PC-3 (cell line): Measurements from ENCODE around the gene CD81. TPM values are rescaled to one million over a fixed set of nuclear protein-coding genes. Genes with fewer than 3 reads are reported as not detected.
A peak's percentile ranks its signal among the peaks of the same experiment; 100 is the strongest.

Source experiments
- ATAC-seq: fragments of 200-7000 bp; cut with Tn5 transposase; 2 replicates; pipeline ENCODE4 v1.9.1; 2020; ENCODE audit warnings: mild to moderate bottlenecking, moderate library complexity
- BruUV-seq: library from RNA; stranded (reverse); fragments of 400-500 nt; replicated peaks from 2 replicates; lab custom pipeline; 2021; lab: Mats Ljungman, UMichigan
- CTCF ChIA-PET: fragments of 300-600 bp; sonication (Branson Sonifier 250); formaldehyde crosslinking; loops from one replicate; lab custom pipeline; 2022; ENCODE audit warnings: antibody characterized with exemption; lab: Charles Lee
- POLR2A ChIA-PET: fragments of 300-600 bp; sonication (Branson Sonifier 250); formaldehyde crosslinking; loops from one replicate; lab custom pipeline; 2022; ENCODE audit warnings: antibody characterized with exemption; ENCODE audit not compliant: unreplicated experiment; lab: Charles Lee
- DNase-seq: peaks from one replicate; pipeline ENCODE4 v3.0.0-alpha.2; 2015
- H2AFZ ChIP-seq: fragments of 300-600 bp; sonication (generic); 2 replicates; pipeline ENCODE4 v1.6.0; 2016; ENCODE audit warnings: antibody characterized with exemption, low read length
- H3F3A ChIP-seq: fragments of 300-600 bp; sonication (generic); one replicate; pipeline ENCODE4 v1.6.0; 2017; ENCODE audit warnings: antibody characterized with exemption, low read length, control low read depth, mild to moderate bottlenecking; ENCODE audit not compliant: unreplicated experiment
- H3K27ac ChIP-seq: fragments of 300-600 bp; sonication (generic); 2 replicates; pipeline ENCODE4 v1.5.1; 2016; ENCODE audit warnings: mild to moderate bottlenecking, low read length
- H3K27me3 ChIP-seq: fragments of 300-600 bp; sonication (generic); 2 replicates; pipeline ENCODE4 v1.6.1; 2016; ENCODE audit warnings: low read length, mixed read lengths
- H3K36me3 ChIP-seq: fragments of 300-600 bp; sonication (generic); 2 replicates; pipeline ENCODE4 v1.6.1; 2016; ENCODE audit warnings: low read depth, mixed run types, low read length, mixed read lengths
- H3K4me1 ChIP-seq: fragments of 300-600 bp; sonication (generic); 2 replicates; pipeline ENCODE4 v1.5.1; 2016; ENCODE audit warnings: low read length; ENCODE audit not compliant: insufficient read depth
- H3K4me2 ChIP-seq: fragments of 300-600 bp; sonication (generic); 2 replicates; pipeline ENCODE4 v1.6.0; 2016; ENCODE audit warnings: low read length
- H3K4me3 ChIP-seq: fragments of 300-600 bp; sonication (generic); 2 replicates; pipeline ENCODE4 v1.5.1; 2016; ENCODE audit warnings: mild to moderate bottlenecking, low read length, mixed read lengths
- H3K79me2 ChIP-seq: fragments of 300-600 bp; sonication (generic); 2 replicates; pipeline ENCODE4 v1.6.1; 2017; ENCODE audit warnings: low read length, mixed read lengths
- H3K9ac ChIP-seq: fragments of 300-600 bp; sonication (generic); 2 replicates; pipeline ENCODE4 v1.6.0; 2016; ENCODE audit warnings: mild to moderate bottlenecking, low read length
- H3K9me2 ChIP-seq: fragments of 300-600 bp; sonication (generic); replicated peaks from 2 replicates; pipeline ENCODE4 v1.6.1; 2016; ENCODE audit warnings: mixed run types, low read length, mixed read lengths
- H3K9me3 ChIP-seq: fragments of 300-600 bp; sonication (generic); 2 replicates; pipeline ENCODE4 v1.6.1; 2016; ENCODE audit warnings: low read length, mixed read lengths
- H4K20me1 ChIP-seq: fragments of 300-600 bp; sonication (generic); 2 replicates; pipeline ENCODE4 v1.6.1; 2016; ENCODE audit warnings: low read length, mixed read lengths
- CTCF ChIP-seq: fragments of 300-600 bp; sonication (generic); conservative IDR thresholded peaks from 2 replicates; pipeline ENCODE4 v1.5.1; 2017; ENCODE audit warnings: antibody characterized with exemption, low read depth, mild to moderate bottlenecking, low read length
- EZH2 ChIP-seq: fragments of 300-600 bp; sonication (generic); IDR thresholded peaks from one replicate; pipeline ENCODE4 v1.6.1; 2017; ENCODE audit warnings: antibody characterized with exemption, mild to moderate bottlenecking, low read length; ENCODE audit not compliant: unreplicated experiment
- EZH2phosphoT487 ChIP-seq: fragments of 300-600 bp; sonication (generic); IDR thresholded peaks from 2 replicates; pipeline ENCODE4 v1.6.1; 2018; ENCODE audit warnings: mild to moderate bottlenecking, antibody characterized with exemption, low read length, borderline replicate concordance
- intact Hi-C: fragments of 100-400 bp; cut with micrococcal nuclease; formaldehyde crosslinking; loops from 2 replicates; pipeline ENCODE4 v1.9.0; 2023
- total RNA-seq: library from RNA; depleted of rRNA; stranded (reverse); fragments of >200 nt; gene quantifications from 2 replicates; pipeline ENCODE4 v1.2.3, GENCODE V29; 2014

CD81 gene
- total RNA-seq, 1 experiment from 2014 or later, result 134 TPM

DNA sequence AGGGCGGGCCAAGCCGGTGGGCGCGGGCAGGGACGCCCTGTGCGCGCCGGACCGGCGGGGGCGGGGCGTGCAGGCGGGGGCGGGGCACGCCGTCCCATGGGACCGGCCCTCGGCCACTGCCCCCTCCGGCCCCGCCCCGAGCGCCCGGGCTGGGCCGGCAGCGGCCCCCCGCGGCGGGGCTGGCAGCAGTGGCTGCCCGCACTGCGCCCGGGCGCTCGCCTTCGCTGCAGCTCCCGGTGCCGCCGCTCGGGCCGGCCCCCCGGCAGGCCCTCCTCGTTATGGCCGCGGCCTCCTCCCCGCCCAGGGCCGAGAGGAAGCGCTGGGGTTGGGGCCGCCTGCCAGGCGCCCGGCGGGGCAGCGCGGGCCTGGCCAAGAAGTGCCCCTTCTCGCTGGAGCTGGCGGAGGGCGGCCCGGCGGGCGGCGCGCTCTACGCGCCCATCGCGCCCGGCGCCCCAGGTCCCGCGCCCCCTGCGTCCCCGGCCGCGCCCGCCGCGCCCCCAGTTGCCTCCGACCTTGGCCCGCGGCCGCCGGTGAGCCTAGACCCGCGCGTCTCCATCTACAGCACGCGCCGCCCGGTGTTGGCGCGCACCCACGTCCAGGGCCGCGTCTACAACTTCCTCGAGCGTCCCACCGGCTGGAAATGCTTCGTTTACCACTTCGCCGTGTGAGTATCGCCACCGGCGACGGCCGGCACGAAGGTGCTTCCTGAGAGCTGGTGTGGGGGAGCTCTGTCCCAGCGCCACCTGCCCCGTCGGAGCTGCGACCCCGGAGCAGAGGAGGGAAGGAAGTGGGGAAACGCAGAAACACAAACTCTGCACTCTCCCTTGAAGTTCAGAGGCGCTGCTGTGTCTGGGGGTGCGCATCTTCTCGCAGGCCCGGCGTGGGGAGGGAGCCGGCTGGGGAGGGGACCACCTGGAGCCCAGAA, 68.0 kb downstream of the CD81 start, which contains the start of gene KCNQ1:
TSS of gene KCNQ1 (plus strand) at position 188 of the 925 bp plus-strand sequence. CDS start at position 279, 91 bp downstream.
- intact Hi-C loops, result no loop called here
- no peaks in the 10 kb centered on the region for H3K9me2 ChIP-seq
- H3K4me3 ChIP-seq, result peak within 1 kb of the TSS; percentile 50; the same call in 1 of the 2 replicates
- TF ChIP-seq EZH2phosphoT487 (no peak), CTCF (no peak), EZH2 (no peak)
- CTCF ChIA-PET, result no interaction called here
- H3K36me3 ChIP-seq, result no peaks in the 10 kb centered on the region
- no peaks in the 10 kb centered on the region for H3K79me2 ChIP-seq
- no peaks in the 10 kb centered on the region for H3K4me1 ChIP-seq
- H3K9ac ChIP-seq, result no peak within 1 kb of the TSS
- H2AFZ ChIP-seq, result no peak within 1 kb of the TSS
- DNase-seq, result peak; percentile 52
- BruUV-seq, result no TSS peak
- H3K27me3 ChIP-seq, result peaks cover 7% of the 10 kb centered on the region; the same call in 1 of the 2 replicates
- no peaks in the 10 kb centered on the region for H4K20me1 ChIP-seq
- no peaks in the 10 kb centered on the region for H3F3A ChIP-seq
- H3K27ac ChIP-seq, result no peak within 1 kb of the TSS
- POLR2A ChIA-PET, result no interaction called here
- no peaks in the 10 kb centered on the region for H3K9me3 ChIP-seq
- peak; percentile 73 for ATAC-seq
- peak within 1 kb of the TSS; percentile 69 for H3K4me2 ChIP-seq

- Histone ChIP-seq H3K9ac (no peak overlapping the region), H3K9me3 (no peaks in the 10 kb centered on the region), H3K4me1 (no peaks in the 10 kb centered on the region), H3K4me2 (peak overlapping the region; percentile 69), H3K9me2 (no peaks in the 10 kb centered on the region), H3K4me3 (peak overlapping the region; percentile 50; the same call in 1 of the 2 replicates), H3K79me2 (no peaks in the 10 kb centered on the region), H3K27ac (no peak overlapping the region), H3K27me3 (peaks cover 7% of the 10 kb centered on the region; the same call in 1 of the 2 replicates), H3F3A (no peaks in the 10 kb centered on the region), H2AFZ (no peak overlapping the region), H3K36me3 (no peaks in the 10 kb centered on the region), H4K20me1 (no peaks in the 10 kb centered on the region)
- ChIA-PET CTCF (no interaction called here), POLR2A (no interaction called here)
- intact Hi-C loops, result no loop called here
- no peak for DNase-seq
- no peak for ATAC-seq
- TF ChIP-seq EZH2phosphoT487 (no peak), CTCF (no peak), EZH2 (no peak)
- BruUV-seq, result no TSS peak
These were observed 68.8 kb downstream of the CD81 start for GRCh38 chr11:2445746-2446551.
